ENCODE data around the gene TRAF3IP1.

GRCh38 chr2:238448031-238448955 lies 128.0 kb downstream of the TRAF3IP1 start:
- no peak for TF ChIP-seq CTCF (IDR thresholded peaks at IDR 0.05)
- no peak for TF ChIP-seq EZH2 (IDR thresholded peaks at IDR 0.05)
- TF ChIP-seq EZH2phosphoT487 (IDR thresholded peaks at IDR 0.05) = no peak
